ENCODE results near the gene TCIRG1.

- TF ChIP-seq CTCF (IDR thresholded peaks at IDR 0.05; ENCODE audit: low read depth, low read length) (no peak), POLR2A (IDR thresholded peaks at IDR 0.05; ENCODE audit: extremely low read depth, insufficient read length) (no peak), MAX (IDR thresholded peaks at IDR 0.05; ENCODE audit: low read depth, low read length) (no peak)
Measured at GRCh38 chr11:68014947-68015447, 23.8 kb upstream of the TCIRG1 start.
